A549 treated with Hydrocortisone at 1 μM for 4 hours (cell line): ENCODE measurements around the gene SOS2. TPM values are rescaled to one million over a fixed set of nuclear protein-coding genes. Genes with fewer than 3 reads are reported as not detected.

Experiments
- total RNA-seq: library from RNA; stranded (reverse); fragments of 200-300 nt; extraction: Qiagen RNA extraction; gene quantifications from 5 replicates; pipeline ENCODE4 v1.2.3, GENCODE V29; 2022

SOS2 gene
- 7.8 to 13.9 TPM (median 11.6 TPM) in 5 replicates for total RNA-seq

DNA sequence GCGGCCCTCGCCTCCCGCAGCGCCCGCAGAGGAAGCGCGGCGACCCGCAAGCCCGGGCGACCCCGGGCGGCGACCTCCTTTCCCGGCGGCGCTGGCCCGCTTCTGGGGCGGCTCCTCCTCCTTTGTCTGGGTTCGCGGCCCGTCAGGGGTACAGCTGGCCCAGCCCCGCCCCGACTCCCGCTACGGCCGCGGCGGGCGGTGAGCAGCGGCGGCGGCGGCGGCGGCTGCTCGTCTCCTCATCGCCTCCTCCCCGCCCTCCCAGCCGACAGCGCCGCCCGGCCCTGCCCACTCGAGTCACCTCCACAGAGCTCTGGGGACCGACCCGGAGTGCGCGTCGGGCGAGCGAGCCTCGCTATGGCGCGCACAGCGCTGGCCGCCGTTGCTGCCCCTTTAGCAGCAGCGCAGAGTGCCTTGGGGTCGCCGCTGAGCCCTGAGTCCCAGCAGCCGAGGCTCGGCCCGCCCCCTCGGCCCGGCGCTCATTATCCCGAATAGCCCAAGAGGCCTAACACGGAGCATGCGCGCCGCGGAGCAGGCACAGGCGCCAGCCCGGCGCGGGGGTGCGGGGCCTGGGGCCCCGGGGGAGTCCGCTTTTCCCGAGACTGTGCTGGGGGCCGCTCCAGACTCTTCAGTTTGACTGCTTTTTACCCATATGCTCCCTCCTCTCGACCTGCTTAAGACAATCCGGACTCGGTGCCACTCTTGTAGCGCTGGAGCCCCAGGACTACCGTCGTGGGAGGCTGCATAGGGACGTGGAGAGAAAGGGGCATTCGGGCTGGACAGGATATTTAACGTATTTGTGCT lies at the start of gene SOS2:
Gene SOS2, minus strand, starts transcription at position 104 of the 801 bp plus-strand sequence. CDS start 295 bp downstream, outside the sequence.

DNA sequence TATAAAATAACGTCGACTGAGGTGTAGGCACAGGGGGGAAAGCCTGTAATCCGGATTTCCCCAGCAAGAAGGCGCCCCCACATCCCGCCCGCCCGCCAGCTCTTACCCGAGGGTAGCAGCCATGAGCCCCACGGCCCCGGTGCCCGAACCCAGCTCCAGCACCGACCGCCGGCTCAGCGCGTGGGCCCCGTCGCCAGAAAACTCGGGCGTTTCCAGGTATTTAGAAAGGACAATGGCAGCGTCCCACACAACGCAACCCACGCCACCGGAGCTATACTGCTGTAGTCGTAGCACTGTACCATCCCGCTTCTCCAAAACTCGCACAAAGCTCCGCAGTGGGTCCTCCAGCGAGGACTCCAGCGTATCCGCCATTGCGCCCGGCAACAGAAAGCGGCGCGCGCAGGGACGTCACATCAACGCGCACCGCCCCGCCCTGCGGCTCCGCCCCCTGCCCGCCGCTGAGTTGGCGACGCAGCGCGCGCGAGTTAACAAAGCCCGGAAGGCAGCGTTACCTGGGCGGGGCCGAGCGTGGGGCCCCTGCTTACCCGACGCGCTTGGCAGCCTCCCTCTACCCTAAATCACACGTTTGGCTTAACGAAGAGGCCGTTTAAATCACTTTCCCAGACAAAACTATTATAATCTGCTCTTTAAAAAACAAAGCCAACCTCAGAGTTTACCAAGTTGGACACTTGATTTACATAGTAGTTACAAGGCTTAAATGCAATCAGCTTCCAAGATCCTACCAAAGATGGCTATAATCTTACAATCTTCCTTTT lies 115.0 kb downstream of the SOS2 start, which contains the start of gene VCPKMT:
Gene VCPKMT, minus strand, starts transcription at position 392 of the 776 bp plus-strand sequence. Its CDS starts 20 bp downstream, at position 372.

Other genes starting within 250 kb of the SOS2 start
- 8.3 to 10.1 TPM (median 9.1 TPM) in 5 replicates for gene VCPKMT, start 115.0 kb downstream of the SOS2 start, total RNA-seq
- gene L2HGDH, start 80.7 kb upstream of the SOS2 start, total RNA-seq, result 8.3 to 12.3 TPM (median 10.0 TPM) in 5 replicates
- gene DMAC2L, start 80.7 kb upstream of the SOS2 start, total RNA-seq, result 11.4 to 13.2 TPM (median 12.0 TPM) in 5 replicates
- 6.2 to 15.7 TPM (median 7.5 TPM) in 5 replicates for gene CDKL1, start 165.3 kb upstream of the SOS2 start, total RNA-seq